B cell (primary cell): ENCODE data around the gene CYP3A5. TPM values are rescaled to one million over a fixed set of nuclear protein-coding genes. Genes with fewer than 3 reads are reported as not detected.

Source experiments
- ATAC-seq: fragments of 200-7000 bp; cut with Tn5 transposase; one replicate; pipeline ENCODE4 v1.10.0; 2021; ENCODE audit warnings: low read depth, mild to moderate bottlenecking, moderate number of reproducible peaks, moderate library complexity
- CTCF ChIA-PET: fragments of 350-600 bp; sonication (Branson Sonifier 250); formaldehyde crosslinking; loops from one replicate; lab custom pipeline; 2021; ENCODE audit warnings: antibody characterized with exemption, inconsistent platforms; lab: Charles Lee
- POLR2A ChIA-PET: fragments of 350-600 bp; sonication (Branson Sonifier 250); formaldehyde crosslinking; loops from one replicate; lab custom pipeline; 2021; ENCODE audit warnings: antibody characterized with exemption; lab: Charles Lee
- DNase-seq: peaks from one replicate; pipeline ENCODE4 v3.0.0; 2013
- H2AFZ ChIP-seq: 2 replicates; pipeline ENCODE4 v1.6.1; 2012; ENCODE audit warnings: mild to moderate bottlenecking, low read depth, low read length; ENCODE audit not compliant: insufficient read depth, poor library complexity, severe bottlenecking
- H3K27ac ChIP-seq, 2 donors: 1 replicate in 1 of 2; 2 replicates in 1 of 2; pipeline ENCODE4 v1.5.1; 2012 to 2013; ENCODE audit warnings: low read length in 2 of 2, mild to moderate bottlenecking in 2 of 2, moderate library complexity in 1 of 2
- H3K27me3 ChIP-seq, 4 experiments: fragments of 200-600 bp in 1 of 4; sonication (generic) in 1 of 4; replicated peaks in 1 of 4; 1 replicate in 2 of 4; 2 replicates in 2 of 4; pipeline versions ENCODE4 v1.6.1 to v1.7.0; 2013 to 2016; ENCODE audit warnings: low read length in 3 of 4, mild to moderate bottlenecking in 2 of 4, mixed read lengths in 1 of 4, moderate library complexity in 1 of 4; ENCODE audit not compliant: insufficient read depth in 4 of 4, control insufficient read depth in 3 of 4; ENCODE audit errors: control extremely low read depth in 1 of 4
- H3K36me3 ChIP-seq, 2 experiments: replicated peaks in 1 of 2; 1 replicate in 1 of 2; 2 replicates in 1 of 2; pipeline versions ENCODE4 v1.6.1 to v1.7.1; 2013; ENCODE audit warnings: low read length in 1 of 2; ENCODE audit not compliant: insufficient read depth in 2 of 2, control insufficient read depth in 1 of 2; ENCODE audit errors: control extremely low read depth in 1 of 2, extremely low read depth in 1 of 2
- H3K4me1 ChIP-seq, 2 donors: fragments of 200-600 bp in 1 of 2; sonication (generic) in 1 of 2; 1 replicate in 1 of 2; 2 replicates in 1 of 2; pipeline versions ENCODE4 v1.5.1 to v1.6.1; 2013 to 2017; ENCODE audit warnings: low read length in 2 of 2; ENCODE audit not compliant: control insufficient read depth in 2 of 2, insufficient read depth in 2 of 2
- H3K4me2 ChIP-seq: replicated peaks from 2 replicates; pipeline ENCODE3; 2012; ENCODE audit warnings: mild to moderate bottlenecking, low read depth, low read length; ENCODE audit not compliant: poor library complexity, severe bottlenecking
- H3K4me3 ChIP-seq, 5 experiments: fragments of 200-600 bp in 1 of 5; sonication (generic) in 1 of 5; 1 replicate in 3 of 5; 2 replicates in 2 of 5; pipeline versions ENCODE4 v1.5.1 to v1.7.0; 2011 to 2016; ENCODE audit warnings: low read length in 4 of 5, mild to moderate bottlenecking in 4 of 5, low read depth in 2 of 5, control low read depth in 1 of 5, moderate library complexity in 1 of 5; ENCODE audit not compliant: insufficient read depth in 1 of 5; ENCODE audit errors: control extremely low read depth in 1 of 5, extremely low read depth in 1 of 5
- H3K79me2 ChIP-seq: fragments of 200-600 bp; sonication (generic); one replicate; pipeline ENCODE4 v1.6.0; 2016; ENCODE audit warnings: low read length; ENCODE audit not compliant: control insufficient read depth, insufficient read depth
- H3K9ac ChIP-seq: fragments of 200-600 bp; sonication (generic); 2 replicates; pipeline ENCODE4 v1.6.1; 2017; ENCODE audit warnings: mild to moderate bottlenecking, low read length, moderate library complexity
- H3K9me3 ChIP-seq, 3 donors: one replicate each; pipeline versions ENCODE4 v1.6.1 to v1.7.1; 2013; ENCODE audit warnings: low read length in 2 of 3; ENCODE audit not compliant: control insufficient read depth in 2 of 3, insufficient read depth in 1 of 3; ENCODE audit errors: control extremely low read depth in 1 of 3
- H4K20me1 ChIP-seq: 2 replicates; pipeline ENCODE4 v1.6.0; 2012; ENCODE audit warnings: mild to moderate bottlenecking, low read length; ENCODE audit not compliant: insufficient read depth, control insufficient read depth, poor library complexity, severe bottlenecking
- H3K27ac Mint-ChIP-seq: one replicate; pipeline ENCODE4 v1.8.0; 2021; ENCODE audit warnings: mixed read lengths
- H3K27me3 Mint-ChIP-seq: one replicate; pipeline ENCODE4 v1.8.0; 2021; ENCODE audit warnings: mixed read lengths
- H3K4me1 Mint-ChIP-seq: one replicate; pipeline ENCODE4 v1.8.0; 2021; ENCODE audit warnings: mixed read lengths
- H3K4me3 Mint-ChIP-seq: one replicate; pipeline ENCODE4 v1.8.0; 2021; ENCODE audit warnings: mixed read lengths
- H3K9me3 Mint-ChIP-seq: one replicate; pipeline ENCODE4 v1.8.0; 2022; ENCODE audit warnings: mixed read lengths; ENCODE audit not compliant: insufficient read depth
- EZH2 ChIP-seq: IDR thresholded peaks from 2 replicates; pipeline ENCODE4 v1.6.1; 2012; ENCODE audit warnings: borderline replicate concordance, low read depth, mild to moderate bottlenecking, moderate library complexity, low read length; ENCODE audit not compliant: insufficient read depth, poor library complexity, severe bottlenecking
- WGBS: methylation state at CpG from one replicate; pipeline ENCODE4 v1.1.5; 2013; ENCODE audit warnings: missing lambda C conversion rate; ENCODE audit not compliant: insufficient coverage; 5-methylcytosine and 5-hydroxymethylcytosine counted together
- intact Hi-C: fragments of 100-400 bp; cut with micrococcal nuclease; formaldehyde crosslinking; loops from one replicate; pipeline ENCODE4 v1.10.0; 2022
- polyA plus RNA-seq: library from polyadenylated mRNA; depleted of rRNA; stranded (reverse); fragments of >200 nt; gene quantifications from 2 replicates; pipeline ENCODE4 v1.2.3, GENCODE V29; 2012
- total RNA-seq, 2 donors: library from RNA; stranded (reverse); fragments of 120-200 nt in 1 of 2; gene quantifications; 1 replicate in 1 of 2; 2 replicates in 1 of 2; pipeline versions ENCODE4 v1.2.3 to v1.2.4, GENCODE V29; 2013 to 2022
- TF ChIP-seq, protein P1 (sequence below): fragments of 200-600 bp; IDR thresholded peaks from one replicate; pipeline ENCODE4 v1.8.0; 2022; ENCODE audit warnings: antibody characterized with exemption, mild to moderate bottlenecking

Gene CYP3A5
- total and polyA plus RNA-seq, 2 donors (not counting 1 experiment from before 2014, with no cell fraction given) = not detected

DNA sequence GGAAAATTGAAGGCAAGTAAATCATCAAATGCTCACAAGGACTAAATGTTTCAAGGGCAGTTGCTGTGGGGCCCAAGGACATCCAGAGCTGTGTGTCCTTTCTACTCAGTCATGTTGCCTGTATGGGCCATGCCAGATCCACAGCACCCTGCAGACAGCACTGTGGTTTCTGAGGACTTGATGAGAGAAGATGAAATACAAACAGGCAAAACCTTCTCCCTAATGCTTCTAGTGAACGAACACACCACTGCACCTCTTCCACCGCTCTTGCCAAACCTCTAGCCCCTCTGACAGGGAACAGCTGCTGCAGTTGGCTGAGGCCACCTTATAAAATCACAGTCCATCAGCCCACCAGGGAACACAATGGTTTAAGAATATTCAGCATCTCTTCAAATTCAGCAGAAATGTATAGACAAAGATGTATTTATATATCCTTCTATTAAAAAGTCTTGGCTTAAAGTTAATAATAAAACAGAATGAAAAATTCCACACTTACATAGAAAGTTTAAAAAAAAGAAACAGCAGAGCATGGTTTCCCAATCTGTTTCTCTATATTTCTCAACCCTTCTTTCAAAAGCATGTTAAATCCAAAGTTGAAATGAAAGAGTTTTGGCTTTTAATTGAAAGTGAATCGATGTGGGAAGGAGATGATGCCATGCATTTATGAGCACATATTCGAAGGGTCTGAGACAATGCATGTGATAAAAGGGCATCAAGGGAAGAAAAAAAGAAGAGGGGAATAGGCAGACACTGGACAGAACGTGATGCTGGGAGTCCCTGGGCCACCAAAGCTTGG, 41.2 kb upstream of the CYP3A5 start:
- no peak for DNase-seq
- intact Hi-C loops = no loop called here
- Histone ChIP-seq H4K20me1 (no peaks in the 10 kb centered on the region), H3K4me1 (no peaks in the 10 kb centered on the region), H3K27me3 (no peaks in the 10 kb centered on the region), H3K36me3 (no peaks in the 10 kb centered on the region), H2AFZ (no peak overlapping the region), H3K4me3 (no peak overlapping the region), H3K4me2 (no peak overlapping the region), H3K9me3 (no peaks in the 10 kb centered on the region), H3K79me2 (no peaks in the 10 kb centered on the region), H3K27ac (no peak overlapping the region), H3K9ac (no peak overlapping the region)
- CTCF ChIA-PET = no interaction called here
- Mint-ChIP-seq H3K27ac (no peak overlapping the region), H3K27me3 (peaks cover 15% of the 10 kb centered on the region), H3K4me1 (no peaks in the 10 kb centered on the region), H3K9me3 (no peaks in the 10 kb centered on the region), H3K4me3 (no peak overlapping the region)
- 87% methylated on average over 5 of the region's 5 CpGs for WGBS
- no peak for TF ChIP-seq EZH2
- TF ChIP-seq, protein P1, sequence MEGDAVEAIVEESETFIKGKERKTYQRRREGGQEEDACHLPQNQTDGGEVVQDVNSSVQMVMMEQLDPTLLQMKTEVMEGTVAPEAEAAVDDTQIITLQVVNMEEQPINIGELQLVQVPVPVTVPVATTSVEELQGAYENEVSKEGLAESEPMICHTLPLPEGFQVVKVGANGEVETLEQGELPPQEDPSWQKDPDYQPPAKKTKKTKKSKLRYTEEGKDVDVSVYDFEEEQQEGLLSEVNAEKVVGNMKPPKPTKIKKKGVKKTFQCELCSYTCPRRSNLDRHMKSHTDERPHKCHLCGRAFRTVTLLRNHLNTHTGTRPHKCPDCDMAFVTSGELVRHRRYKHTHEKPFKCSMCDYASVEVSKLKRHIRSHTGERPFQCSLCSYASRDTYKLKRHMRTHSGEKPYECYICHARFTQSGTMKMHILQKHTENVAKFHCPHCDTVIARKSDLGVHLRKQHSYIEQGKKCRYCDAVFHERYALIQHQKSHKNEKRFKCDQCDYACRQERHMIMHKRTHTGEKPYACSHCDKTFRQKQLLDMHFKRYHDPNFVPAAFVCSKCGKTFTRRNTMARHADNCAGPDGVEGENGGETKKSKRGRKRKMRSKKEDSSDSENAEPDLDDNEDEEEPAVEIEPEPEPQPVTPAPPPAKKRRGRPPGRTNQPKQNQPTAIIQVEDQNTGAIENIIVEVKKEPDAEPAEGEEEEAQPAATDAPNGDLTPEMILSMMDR = no peak
- ATAC-seq = no peak
- POLR2A ChIA-PET = no interaction called here

DNA sequence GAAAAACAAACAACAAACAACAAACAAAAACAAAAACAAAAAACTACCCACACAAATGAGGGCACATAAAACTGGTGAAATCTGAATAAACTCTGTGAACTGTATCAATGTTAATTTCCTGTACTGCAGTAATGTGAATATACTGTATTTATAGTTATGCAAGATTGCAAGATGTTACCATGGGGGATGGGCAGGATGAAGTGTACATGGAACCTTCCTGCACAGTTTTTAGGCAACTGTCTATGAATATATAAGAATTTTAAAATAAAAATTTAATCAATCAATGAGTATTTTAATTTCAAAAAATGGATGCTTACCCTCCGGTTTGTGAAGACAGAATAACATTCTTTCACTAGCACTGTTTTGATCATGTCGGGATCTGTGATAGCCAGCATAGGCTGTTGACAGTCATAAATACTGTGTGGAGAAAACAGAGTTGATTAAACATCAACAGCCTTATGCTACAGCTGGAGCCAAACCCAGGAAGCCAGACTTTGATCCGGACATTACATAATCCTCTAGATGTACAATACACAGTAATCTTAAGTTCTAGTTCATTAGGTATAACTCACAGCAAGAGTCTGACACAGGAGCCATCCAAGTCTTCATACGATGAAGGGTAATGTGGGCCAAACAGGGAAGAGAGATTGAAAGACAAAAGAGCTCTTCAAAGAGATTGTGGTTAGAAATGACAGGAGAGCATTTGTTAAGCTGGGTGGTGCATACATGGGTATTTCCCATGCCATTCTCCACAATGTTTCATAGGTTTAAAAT, 40.4 kb upstream of the CYP3A5 start:
- no peak for TF ChIP-seq EZH2
- TF ChIP-seq, protein P1 = no peak
- Histone ChIP-seq H3K9me3 (no peaks in the 10 kb centered on the region), H3K9ac (no peak overlapping the region), H3K4me3 (no peak overlapping the region), H4K20me1 (no peaks in the 10 kb centered on the region), H3K4me2 (no peak overlapping the region), H2AFZ (no peak overlapping the region), H3K36me3 (no peaks in the 10 kb centered on the region), H3K4me1 (no peaks in the 10 kb centered on the region), H3K27me3 (no peaks in the 10 kb centered on the region), H3K79me2 (no peaks in the 10 kb centered on the region), H3K27ac (no peak overlapping the region)
- POLR2A ChIA-PET = no interaction called here
- peaks cover 15% of the 10 kb centered on the region for H3K27me3 Mint-ChIP-seq
- H3K4me1 Mint-ChIP-seq = no peaks in the 10 kb centered on the region
- CTCF ChIA-PET = no interaction called here
- WGBS = no CpG with 5 or more reads among the region's 4 CpGs
- H3K27ac Mint-ChIP-seq = no peak overlapping the region
- intact Hi-C loops = no loop called here
- no peak for DNase-seq
- H3K4me3 Mint-ChIP-seq = no peak overlapping the region
- ATAC-seq = no peak
- H3K9me3 Mint-ChIP-seq = no peaks in the 10 kb centered on the region
